AG09309 (cell line): ENCODE measurements around the gene EMC6.

Source experiments
- DNase-seq: peaks from one replicate; pipeline ENCODE4 v3.0.0-alpha.2; 2010; ENCODE audit warnings: low read depth
- H3K4me3 ChIP-seq: 2 replicates; pipeline ENCODE4 v1.5.1; 2011; ENCODE audit warnings: mild to moderate bottlenecking, low read depth, low read length, moderate library complexity; ENCODE audit not compliant: control insufficient read depth
- TF ChIP-seq, protein P1 (sequence below): IDR thresholded peaks from 2 replicates; pipeline ENCODE4 v1.5.1; 2011; ENCODE audit warnings: mild to moderate bottlenecking, low read depth, low read length, inconsistent platforms; ENCODE audit not compliant: insufficient read depth, control insufficient read depth; ENCODE audit errors: missing control alignments

EMC6 gene

GRCh38 chr17:3669548-3669947, 936 bp downstream of the EMC6 start:
- DNase-seq: no peak
- peak overlapping the region; percentile 95 for H3K4me3 ChIP-seq
- TF ChIP-seq, protein P1, sequence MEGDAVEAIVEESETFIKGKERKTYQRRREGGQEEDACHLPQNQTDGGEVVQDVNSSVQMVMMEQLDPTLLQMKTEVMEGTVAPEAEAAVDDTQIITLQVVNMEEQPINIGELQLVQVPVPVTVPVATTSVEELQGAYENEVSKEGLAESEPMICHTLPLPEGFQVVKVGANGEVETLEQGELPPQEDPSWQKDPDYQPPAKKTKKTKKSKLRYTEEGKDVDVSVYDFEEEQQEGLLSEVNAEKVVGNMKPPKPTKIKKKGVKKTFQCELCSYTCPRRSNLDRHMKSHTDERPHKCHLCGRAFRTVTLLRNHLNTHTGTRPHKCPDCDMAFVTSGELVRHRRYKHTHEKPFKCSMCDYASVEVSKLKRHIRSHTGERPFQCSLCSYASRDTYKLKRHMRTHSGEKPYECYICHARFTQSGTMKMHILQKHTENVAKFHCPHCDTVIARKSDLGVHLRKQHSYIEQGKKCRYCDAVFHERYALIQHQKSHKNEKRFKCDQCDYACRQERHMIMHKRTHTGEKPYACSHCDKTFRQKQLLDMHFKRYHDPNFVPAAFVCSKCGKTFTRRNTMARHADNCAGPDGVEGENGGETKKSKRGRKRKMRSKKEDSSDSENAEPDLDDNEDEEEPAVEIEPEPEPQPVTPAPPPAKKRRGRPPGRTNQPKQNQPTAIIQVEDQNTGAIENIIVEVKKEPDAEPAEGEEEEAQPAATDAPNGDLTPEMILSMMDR: no peak

- TF ChIP-seq, protein P1: no peak
- no peak overlapping the region for H3K4me3 ChIP-seq
- DNase-seq: no peak
Measured at GRCh38 chr17:3672571-3672970, 4.0 kb downstream of the EMC6 start.

GRCh38 chr17:3675886-3676285, 7.3 kb downstream of the EMC6 start:
- TF ChIP-seq, protein P1: no peak
- no peak overlapping the region for H3K4me3 ChIP-seq
- DNase-seq: no peak

- no peak for DNase-seq
- TF ChIP-seq, protein P1: no peak
- H3K4me3 ChIP-seq: no peak overlapping the region
Measured at GRCh38 chr17:3678095-3678820, 9.6 kb downstream of the EMC6 start.

- DNase-seq: no peak
- TF ChIP-seq, protein P1: no peak
- H3K4me3 ChIP-seq: no peak overlapping the region
Measured at GRCh38 chr17:3678821-3679530, 10.4 kb downstream of the EMC6 start.

DNA sequence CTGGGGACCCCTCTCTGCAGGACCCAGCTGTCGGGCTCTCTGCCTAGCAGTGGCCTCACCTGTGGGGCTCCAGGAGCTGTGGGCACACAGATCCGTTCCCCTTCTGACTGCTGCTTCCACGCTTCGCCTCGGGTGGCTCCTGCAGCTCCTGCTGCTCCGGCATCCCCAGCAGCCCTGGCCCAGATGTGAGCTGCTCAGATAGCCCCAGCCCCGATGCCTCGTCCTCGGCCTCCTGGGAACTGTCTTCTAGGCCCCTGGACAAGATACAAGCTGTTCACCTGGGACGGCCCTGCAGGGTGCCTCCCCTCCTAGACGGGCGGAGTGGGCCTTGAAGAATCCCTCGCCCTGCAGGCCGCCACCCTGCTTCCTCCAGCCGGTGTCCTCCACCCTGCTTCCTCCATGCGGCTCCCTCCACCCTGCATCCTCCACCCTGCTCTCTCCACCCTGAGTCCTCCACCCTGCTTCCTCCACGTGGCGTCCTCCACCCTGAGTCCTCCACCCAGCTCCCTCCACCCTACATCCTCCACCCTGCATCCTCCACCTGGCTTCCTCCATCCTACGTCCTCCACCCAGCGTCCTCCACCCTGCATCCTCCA, 11.0 kb downstream of the EMC6 start:
- H3K4me3 ChIP-seq: no peak overlapping the region
- no peak for DNase-seq
- TF ChIP-seq, protein P1: no peak
